T-cell (primary cell): Measurements from ENCODE around the gene ZCWPW1. TPM values are rescaled to one million over a fixed set of nuclear protein-coding genes. Genes with fewer than 3 reads are reported as not detected.

Experiments used
- ATAC-seq, 4 experiments: fragments of 200-7000 bp in 3 of 4; fragments of 150-1000 bp in 1 of 4; cut with Tn5 transposase; replicated peaks in 1 of 4; 1 replicate in 3 of 4; 2 replicates in 1 of 4; pipeline ENCODE4 v1.10.0; 2021; ENCODE audit warnings: moderate library complexity in 3 of 4, mild to moderate bottlenecking in 2 of 4, moderate number of reproducible peaks in 1 of 4
- CTCF ChIA-PET, 2 donors: fragments of 300-600 bp; sonication (Branson Sonifier 250); formaldehyde crosslinking; loops; one replicate each; lab custom pipeline; 2022; ENCODE audit warnings: antibody characterized with exemption in 2 of 2; lab: Charles Lee
- POLR2A ChIA-PET, 2 donors: fragments of 300-600 bp; sonication (Branson Sonifier 250); formaldehyde crosslinking; loops; one replicate each; lab custom pipeline; 2022; ENCODE audit warnings: antibody characterized with exemption in 2 of 2; lab: Charles Lee
- DNase-seq, 35 experiments: peaks; one replicate each; pipeline versions ENCODE4 v3.0.0 to v3.0.0-alpha.2; 2013 to 2023
- H3K27ac ChIP-seq: one replicate; pipeline ENCODE4 v1.5.1; 2013; ENCODE audit warnings: low read length
- H3K27me3 ChIP-seq, 2 experiments: replicated peaks in 1 of 2; 1 replicate in 1 of 2; 2 replicates in 1 of 2; pipeline versions ENCODE4 v1.6.1 to v1.7.0; 2013; ENCODE audit warnings: low read length in 1 of 2, mixed read lengths in 1 of 2; ENCODE audit not compliant: control insufficient read depth in 2 of 2, insufficient read depth in 2 of 2; ENCODE audit errors: extremely low read depth in 1 of 2
- H3K36me3 ChIP-seq, 2 donors: 1 replicate in 1 of 2; 2 replicates in 1 of 2; pipeline versions ENCODE4 v1.6.1 to v1.7.0; 2013; ENCODE audit warnings: low read length in 1 of 2; ENCODE audit not compliant: control insufficient read depth in 2 of 2, insufficient read depth in 1 of 2; ENCODE audit errors: extremely low read depth in 1 of 2
- H3K4me1 ChIP-seq, 2 experiments: 1 replicate in 1 of 2; 2 replicates in 1 of 2; pipeline versions ENCODE4 v1.6.1 to v1.7.0; 2013; ENCODE audit warnings: low read length in 2 of 2, mixed read lengths in 1 of 2; ENCODE audit not compliant: insufficient read depth in 2 of 2, control insufficient read depth in 1 of 2; ENCODE audit errors: extremely low read depth in 1 of 2
- H3K4me3 ChIP-seq, 2 donors: 1 replicate in 1 of 2; 2 replicates in 1 of 2; pipeline versions ENCODE4 v1.5.1 to v1.7.0; 2013; ENCODE audit warnings: mild to moderate bottlenecking in 2 of 2, low read length in 1 of 2, moderate library complexity in 1 of 2; ENCODE audit not compliant: control insufficient read depth in 1 of 2; ENCODE audit errors: extremely low read depth in 1 of 2
- H3K9me3 ChIP-seq: 2 replicates; pipeline ENCODE4 v1.7.0; 2013
- H3K27ac Mint-ChIP-seq, 2 donors: one replicate each; pipeline ENCODE4 v1.8.0; 2020 to 2021; ENCODE audit warnings: mild to moderate bottlenecking in 2 of 2, mixed read lengths in 2 of 2
- H3K27me3 Mint-ChIP-seq, 2 donors: one replicate each; pipeline ENCODE4 v1.8.0; 2021 to 2022; ENCODE audit warnings: mixed read lengths in 2 of 2
- H3K36me3 Mint-ChIP-seq: one replicate; pipeline ENCODE4 v1.8.0; 2021; ENCODE audit warnings: mixed read lengths
- H3K4me1 Mint-ChIP-seq, 3 donors: one replicate each; pipeline ENCODE4 v1.8.0; 2020 to 2022; ENCODE audit warnings: mixed read lengths in 3 of 3, mild to moderate bottlenecking in 1 of 3
- H3K4me3 Mint-ChIP-seq, 3 donors: one replicate each; pipeline ENCODE4 v1.8.0; 2020 to 2022; ENCODE audit warnings: mild to moderate bottlenecking in 3 of 3, mixed read lengths in 3 of 3, moderate library complexity in 3 of 3
- H3K9me3 Mint-ChIP-seq, 3 donors: one replicate each; pipeline ENCODE4 v1.8.0; 2020 to 2022; ENCODE audit warnings: mixed read lengths in 3 of 3
- WGBS: methylation state at CpG from one replicate; pipeline ENCODE4 v1.1.5; 2013; ENCODE audit warnings: missing lambda C conversion rate; ENCODE audit not compliant: insufficient coverage; 5-methylcytosine and 5-hydroxymethylcytosine counted together
- total RNA-seq, 35 experiments: library from RNA in 6 of 35; stranded (reverse) in 6 of 35; fragments of 120-200 nt in 1 of 35; gene quantifications; one replicate each; pipeline versions ENCODE4 v1.2.1 to v1.2.4 and lab custom pipeline; 2013 to 2026

The ZCWPW1 gene
- total RNA-seq, 5 donors from 2014 or later (not counting 1 experiment from before 2014, with no cell fraction given): 6.9 to 13.9 (median 12.0) TPM

- Mint-ChIP-seq H3K27me3 (no peaks in the 10 kb centered on the region), H3K4me1 (peaks cover 5 to 8% (median 6%) of the 10 kb centered on the region in 3 donors), H3K27ac (no peak within 1 kb of the TSS), H3K9me3 (no peaks in the 10 kb centered on the region), H3K36me3 (peaks cover 38% of the 10 kb centered on the region), H3K4me3 (no peak within 1 kb of the TSS)
- ATAC-seq (no peak), DNase-seq (no peak)
- Histone ChIP-seq H3K9me3 (no peaks in the 10 kb centered on the region), H3K27me3 (no peaks in the 10 kb centered on the region), H3K4me1 (peaks cover 6 to 28% of the 10 kb centered on the region in 2 experiments), H3K36me3 (peaks cover 24 to 81% of the 10 kb centered on the region in 2 donors), H3K4me3 (no peak within 1 kb of the TSS), H3K27ac (no peak within 1 kb of the TSS)
- CTCF ChIA-PET: interaction anchor here in 1 of 2 donors (0.7 kb wide), 1 partner anchor 369 kb away, joined by 3 read pairs; no protein-coding TSS in a partner anchor
- 93% methylated on average over 6 of the region's 11 CpGs for WGBS
- POLR2A ChIA-PET: no interaction called here
Measured at GRCh38 chr7:100358027-100358856, 70.3 kb downstream of the ZCWPW1 start, which contains the start of gene PILRB. Gene PILRB, plus strand, starts transcription at chr7:100358117. Its CDS starts 186 bp downstream, at chr7:100358303.

GRCh38 chr7:100357131-100357561, 71.4 kb downstream of the ZCWPW1 start:
- no peak for ATAC-seq
- Mint-ChIP-seq H3K27ac (no peak overlapping the region), H3K27me3 (no peaks in the 10 kb centered on the region), H3K36me3 (peaks cover 32% of the 10 kb centered on the region), H3K4me1 (peaks cover 9 to 15% (median 10%) of the 10 kb centered on the region in 3 donors), H3K9me3 (no peaks in the 10 kb centered on the region), H3K4me3 (no peak overlapping the region)
- Histone ChIP-seq H3K27me3 (no peaks in the 10 kb centered on the region), H3K4me1 (peaks cover 9 to 39% of the 10 kb centered on the region in 2 experiments), H3K27ac (no peak overlapping the region), H3K9me3 (no peaks in the 10 kb centered on the region), H3K4me3 (no peak overlapping the region), H3K36me3 (peaks cover 24 to 85% of the 10 kb centered on the region in 2 donors)
- 95% methylated on average over 3 of the region's 6 CpGs for WGBS
- POLR2A ChIA-PET: no interaction called here
- CTCF ChIA-PET: no interaction called here
- DNase-seq: no peak

GRCh38 chr7:100356416-100357068, 72.0 kb downstream of the ZCWPW1 start:
- H3K4me1 ChIP-seq: peaks cover 12 to 45% of the 10 kb centered on the region in 2 experiments
- CTCF ChIA-PET: no interaction called here
- H3K9me3 ChIP-seq: no peaks in the 10 kb centered on the region
- ATAC-seq (no peak), DNase-seq (no peak)
- H3K27ac ChIP-seq: no peak overlapping the region
- Mint-ChIP-seq H3K4me1 (peaks cover 12 to 18% (median 13%) of the 10 kb centered on the region in 3 donors), H3K27me3 (no peaks in the 10 kb centered on the region), H3K27ac (no peak overlapping the region), H3K9me3 (no peaks in the 10 kb centered on the region), H3K36me3 (peaks cover 26% of the 10 kb centered on the region), H3K4me3 (no peak overlapping the region)
- no peak overlapping the region for H3K4me3 ChIP-seq
- POLR2A ChIA-PET: no interaction called here
- H3K36me3 ChIP-seq: peaks cover 24 to 81% of the 10 kb centered on the region in 2 donors
- 87% methylated on average over 7 of the region's 8 CpGs for WGBS
- H3K27me3 ChIP-seq: no peaks in the 10 kb centered on the region

GRCh38 chr7:100353685-100354330, 74.7 kb downstream of the ZCWPW1 start:
- Mint-ChIP-seq H3K27me3 (no peaks in the 10 kb centered on the region), H3K4me3 (peak overlapping the region; percentile 61 to 77 (median 71)), H3K9me3 (no peaks in the 10 kb centered on the region), H3K27ac (peak overlapping the region; percentile 85), H3K36me3 (peaks cover 29% of the 10 kb centered on the region), H3K4me1 (peaks cover 17 to 32% (median 19%) of the 10 kb centered on the region in 3 donors)
- ChIA-PET POLR2A (no interaction called here), CTCF (interaction anchor here in 1 of 2 donors (1.0 to 1.1 kb wide), 2 partner anchors 54 to 352 kb away, joined by 3 read pairs; partner anchors contain the start of gene POP7)
- DNase-seq: peak in 4 of 35 experiments; percentile 14 to 43 (median 21)
- H3K4me3 ChIP-seq: peak overlapping the region; percentile 0 to 58
- H3K36me3 ChIP-seq: peaks cover 17 to 79% of the 10 kb centered on the region in 2 donors
- peaks cover 14 to 50% of the 10 kb centered on the region in 2 experiments for H3K4me1 ChIP-seq
- peak; percentile 37 to 51 (median 44) for ATAC-seq
- no peaks in the 10 kb centered on the region for H3K9me3 ChIP-seq
- 78% methylated on average over 5 of the region's 6 CpGs for WGBS
- H3K27me3 ChIP-seq: no peaks in the 10 kb centered on the region
- peak overlapping the region; percentile 62 for H3K27ac ChIP-seq

- Histone ChIP-seq H3K4me1 (peaks cover 14 to 50% of the 10 kb centered on the region in 2 experiments), H3K36me3 (peaks cover 12 to 75% of the 10 kb centered on the region in 2 donors), H3K27ac (peak overlapping the region; percentile 62), H3K9me3 (no peaks in the 10 kb centered on the region), H3K4me3 (peak overlapping the region; percentile 27 to 58), H3K27me3 (no peaks in the 10 kb centered on the region)
- Mint-ChIP-seq H3K27ac (peak overlapping the region; percentile 85), H3K9me3 (no peaks in the 10 kb centered on the region), H3K36me3 (peaks cover 28% of the 10 kb centered on the region), H3K4me3 (peak overlapping the region; percentile 61 to 77 (median 71)), H3K4me1 (peaks cover 17 to 32% (median 19%) of the 10 kb centered on the region in 3 donors), H3K27me3 (no peaks in the 10 kb centered on the region)
- ATAC-seq (no peak), DNase-seq (no peak)
- WGBS: 84% methylated on average over 14 of the region's 16 CpGs
- POLR2A ChIA-PET: no interaction called here
- CTCF ChIA-PET: interaction anchor here in 1 of 2 donors (1.1 kb wide), 1 partner anchor 352 kb away, joined by 3 read pairs; the partner anchor contains the start of gene POP7
Measured at GRCh38 chr7:100352984-100353684, 75.4 kb downstream of the ZCWPW1 start.
